ENCODE data around the gene ROCK2.
"Not testable (repeated sequence)": the region's sequence is repeated elsewhere in the genome, so short reads cannot be mapped to it uniquely, and the experiment has no call there.

Gene ROCK2

DNA sequence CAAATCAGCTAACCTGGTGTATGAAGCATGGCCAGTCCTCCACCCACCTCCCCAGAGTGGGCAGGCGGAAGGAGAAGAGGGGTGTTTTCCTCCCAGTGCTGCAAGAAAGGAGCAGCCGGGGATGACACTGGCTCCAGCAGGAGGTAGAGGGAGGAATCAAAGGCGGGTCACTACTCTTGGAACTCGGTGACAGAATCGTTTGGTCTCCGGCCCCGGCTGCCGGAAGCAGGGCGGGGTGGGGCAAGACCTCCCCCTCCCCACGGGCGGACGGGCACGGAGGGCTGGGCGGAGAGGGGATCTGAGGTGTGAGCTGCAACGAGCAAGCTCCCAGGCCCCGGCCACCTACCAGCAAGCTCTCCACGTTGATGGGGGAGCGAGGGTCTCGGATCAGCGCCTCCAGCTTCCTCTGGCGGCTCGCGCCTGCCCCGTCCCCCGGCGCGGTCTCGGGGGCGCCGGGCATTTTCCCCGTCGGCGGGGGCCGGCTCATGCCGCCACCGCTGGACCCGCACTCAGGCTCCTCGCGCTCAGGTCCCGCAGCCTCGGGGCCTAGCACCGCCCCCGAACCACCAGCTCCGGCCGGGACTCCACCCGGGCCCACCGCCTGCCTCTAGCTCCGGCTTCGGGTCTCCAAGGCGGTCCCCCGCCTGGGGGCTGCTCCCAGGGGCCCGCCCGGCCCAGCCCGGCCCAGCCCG, 640 bp downstream of the ROCK2 start:
- in situ Hi-C loops (cut with HindIII; ENCODE audit: low pct_unique_long_range_greater_than_20kb, low sequenced_read_pairs) = no loop called here
- DNase-seq (ENCODE audit: low read depth in 1 of 2, low spot score in 1 of 2) = peak in 1 of 2 experiments; percentile 34
- no peak for TF ChIP-seq JUND (IDR thresholded peaks at IDR 0.05; ENCODE audit: low read depth)

- no peak for DNase-seq (ENCODE audit: low read depth in 1 of 2, low spot score in 1 of 2)
- in situ Hi-C loops (cut with HindIII; ENCODE audit: low pct_unique_long_range_greater_than_20kb, low sequenced_read_pairs) = no loop called here
- TF ChIP-seq JUND (IDR thresholded peaks at IDR 0.05; ENCODE audit: low read depth) = no peak
These were observed 1.1 kb downstream of the ROCK2 start for GRCh38 chr2:11343368-11343649.

GRCh38 chr2:11342551-11343367, 1.7 kb downstream of the ROCK2 start:
- TF ChIP-seq JUND (IDR thresholded peaks at IDR 0.05; ENCODE audit: low read depth) = no peak
- DNase-seq (ENCODE audit: low read depth in 1 of 2, low spot score in 1 of 2) = peak in 1 of 2 experiments; percentile 42
- in situ Hi-C loops (cut with HindIII; ENCODE audit: low pct_unique_long_range_greater_than_20kb, low sequenced_read_pairs) = no loop called here

- TF ChIP-seq JUND (IDR thresholded peaks at IDR 0.05; ENCODE audit: low read depth) = no peak
- in situ Hi-C loops (cut with HindIII; ENCODE audit: low pct_unique_long_range_greater_than_20kb, low sequenced_read_pairs) = no loop called here
These were observed 3.7 kb downstream of the ROCK2 start for GRCh38 chr2:11340717-11341116.

DNA sequence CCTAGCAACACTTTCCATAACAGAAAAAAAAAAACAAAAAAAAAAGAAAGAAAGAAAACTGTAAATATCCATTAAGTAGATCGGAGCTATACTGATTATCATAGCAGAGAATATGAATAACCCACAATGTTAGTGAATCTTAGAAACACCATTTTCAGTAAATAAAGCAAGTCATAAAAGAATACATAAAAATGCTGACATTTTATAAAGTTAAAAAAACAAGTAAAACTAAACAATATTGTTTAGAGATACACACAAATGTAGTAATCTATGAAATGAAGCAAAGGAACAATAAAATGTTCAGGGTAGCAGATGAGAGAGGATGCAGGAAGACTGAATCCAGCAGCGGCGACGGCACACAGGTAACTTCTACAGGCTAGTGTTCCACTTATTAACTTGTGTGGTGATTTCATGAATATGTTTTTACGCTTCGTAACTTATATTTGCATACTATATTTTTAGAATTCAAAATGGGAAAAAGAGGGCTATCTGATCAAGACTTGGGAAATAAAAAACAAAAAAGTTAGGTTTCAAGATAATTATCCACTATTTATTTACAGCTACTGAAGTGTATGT, 4.8 kb downstream of the ROCK2 start:
- in situ Hi-C loops (cut with HindIII; ENCODE audit: low pct_unique_long_range_greater_than_20kb, low sequenced_read_pairs) = no loop called here
- no peak for DNase-seq (ENCODE audit: low read depth in 1 of 2, low spot score in 1 of 2)
- TF ChIP-seq JUND (IDR thresholded peaks at IDR 0.05; ENCODE audit: low read depth) = no peak

More at GRCh38 chr2:11340717-11341116, 3.7 kb downstream of the ROCK2 start:
- no peak for DNase-seq (ENCODE audit: low read depth in 1 of 2, low spot score in 1 of 2)

- TF ChIP-seq JUND (IDR thresholded peaks at IDR 0.05; ENCODE audit: low read depth) = no peak
- in situ Hi-C loops (cut with HindIII; ENCODE audit: low pct_unique_long_range_greater_than_20kb, low sequenced_read_pairs) = no loop called here
- no peak for DNase-seq (ENCODE audit: low read depth in 1 of 2, low spot score in 1 of 2)
These were observed 5.9 kb downstream of the ROCK2 start for GRCh38 chr2:11338580-11338979.

DNA sequence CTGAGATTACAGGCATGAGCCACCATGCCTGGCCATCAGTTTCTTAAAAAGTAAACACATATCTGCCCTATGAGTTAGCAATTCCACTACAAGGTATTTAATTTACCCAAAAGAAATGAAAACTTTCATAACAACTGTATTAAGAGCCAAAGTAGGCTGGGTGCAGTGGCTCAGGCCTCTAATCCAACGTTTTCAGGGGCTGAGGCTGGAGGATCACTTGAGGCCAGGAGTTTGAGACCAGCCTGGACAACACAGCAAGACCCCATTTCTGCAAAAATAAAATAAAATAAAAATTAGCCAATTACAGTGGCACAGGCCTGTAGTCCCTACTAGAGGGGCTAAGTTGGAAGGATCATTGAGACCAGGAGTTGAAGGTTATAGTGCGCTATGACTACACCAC, 6.5 kb downstream of the ROCK2 start:
- no peak for TF ChIP-seq JUND (IDR thresholded peaks at IDR 0.05; ENCODE audit: low read depth)
- in situ Hi-C loops (cut with HindIII; ENCODE audit: low pct_unique_long_range_greater_than_20kb, low sequenced_read_pairs) = no loop called here
- no peak for DNase-seq (ENCODE audit: low read depth in 1 of 2, low spot score in 1 of 2)

DNA sequence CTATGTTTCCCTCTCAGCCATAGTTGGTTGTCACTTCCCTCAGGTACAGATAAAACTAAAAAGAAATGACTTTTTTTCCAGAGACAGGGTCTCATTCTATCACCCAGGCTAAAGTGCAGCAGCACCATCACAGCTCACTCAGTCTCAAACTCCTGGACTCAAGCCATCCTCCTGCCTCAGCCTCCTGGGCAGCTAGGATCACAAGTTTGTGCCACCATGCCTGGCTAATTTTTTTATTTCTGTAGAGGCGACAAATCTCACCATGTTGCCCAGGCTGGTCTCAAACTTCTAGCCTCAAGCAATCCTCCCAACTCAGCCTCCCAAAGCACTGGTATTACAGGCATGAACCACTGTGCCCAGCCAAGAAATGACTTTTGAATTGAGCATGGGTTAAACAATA, 8.2 kb downstream of the ROCK2 start:
- DNase-seq (ENCODE audit: low read depth in 1 of 2, low spot score in 1 of 2) = no peak
- no peak for TF ChIP-seq JUND (IDR thresholded peaks at IDR 0.05; ENCODE audit: low read depth)
- in situ Hi-C loops (cut with HindIII; ENCODE audit: low pct_unique_long_range_greater_than_20kb, low sequenced_read_pairs) = no loop called here

GRCh38 chr2:11333427-11334183, 10.8 kb downstream of the ROCK2 start:
- no peak for DNase-seq (ENCODE audit: low read depth in 1 of 2, low spot score in 1 of 2)
- in situ Hi-C loops (cut with HindIII; ENCODE audit: low pct_unique_long_range_greater_than_20kb, low sequenced_read_pairs) = no loop called here
- no peak for TF ChIP-seq JUND (IDR thresholded peaks at IDR 0.05; ENCODE audit: low read depth)

- DNase-seq (ENCODE audit: low read depth in 1 of 2, low spot score in 1 of 2) = no peak
- no peak for TF ChIP-seq JUND (IDR thresholded peaks at IDR 0.05; ENCODE audit: low read depth)
- in situ Hi-C loops (cut with HindIII; ENCODE audit: low pct_unique_long_range_greater_than_20kb, low sequenced_read_pairs) = no loop called here
These were observed 11.8 kb downstream of the ROCK2 start for GRCh38 chr2:11332596-11332995.

- peak in 1 of 2 experiments; percentile 29 for DNase-seq (ENCODE audit: low read depth in 1 of 2, low spot score in 1 of 2)
- no peak for TF ChIP-seq JUND (IDR thresholded peaks at IDR 0.05; ENCODE audit: low read depth)
- in situ Hi-C loops (cut with HindIII; ENCODE audit: low pct_unique_long_range_greater_than_20kb, low sequenced_read_pairs) = no loop called here
These were observed 13.8 kb downstream of the ROCK2 start for GRCh38 chr2:11330457-11331142.

- in situ Hi-C loops (cut with HindIII; ENCODE audit: low pct_unique_long_range_greater_than_20kb, low sequenced_read_pairs) = no loop called here
- no peak for DNase-seq (ENCODE audit: low read depth in 1 of 2, low spot score in 1 of 2)
- no peak for TF ChIP-seq JUND (IDR thresholded peaks at IDR 0.05; ENCODE audit: low read depth)
These were observed 14.7 kb downstream of the ROCK2 start for GRCh38 chr2:11329776-11330175.

GRCh38 chr2:11328522-11328921, 15.9 kb downstream of the ROCK2 start:
- in situ Hi-C loops (cut with HindIII; ENCODE audit: low pct_unique_long_range_greater_than_20kb, low sequenced_read_pairs); DNase-seq (ENCODE audit: low read depth in 1 of 2, low spot score in 1 of 2): not testable (repeated sequence)

Measured in T47D (cell line).